ENCODE results near the gene CPN2.

- TF ChIP-seq POLR2A (IDR thresholded peaks at IDR 0.05) (no peak), CTCF (IDR thresholded peaks at IDR 0.05) (no peak)
These were observed 38.1 kb upstream of the CPN2 start for GRCh38 chr3:194389269-194389668.
